ENCODE results near the gene MCCC1.
A peak's percentile ranks its signal among the peaks of the same experiment; 100 is the strongest.
"Not testable (repeated sequence)": the region's sequence is repeated elsewhere in the genome, so short reads cannot be mapped to it uniquely, and the experiment has no call there.

The MCCC1 gene

DNA sequence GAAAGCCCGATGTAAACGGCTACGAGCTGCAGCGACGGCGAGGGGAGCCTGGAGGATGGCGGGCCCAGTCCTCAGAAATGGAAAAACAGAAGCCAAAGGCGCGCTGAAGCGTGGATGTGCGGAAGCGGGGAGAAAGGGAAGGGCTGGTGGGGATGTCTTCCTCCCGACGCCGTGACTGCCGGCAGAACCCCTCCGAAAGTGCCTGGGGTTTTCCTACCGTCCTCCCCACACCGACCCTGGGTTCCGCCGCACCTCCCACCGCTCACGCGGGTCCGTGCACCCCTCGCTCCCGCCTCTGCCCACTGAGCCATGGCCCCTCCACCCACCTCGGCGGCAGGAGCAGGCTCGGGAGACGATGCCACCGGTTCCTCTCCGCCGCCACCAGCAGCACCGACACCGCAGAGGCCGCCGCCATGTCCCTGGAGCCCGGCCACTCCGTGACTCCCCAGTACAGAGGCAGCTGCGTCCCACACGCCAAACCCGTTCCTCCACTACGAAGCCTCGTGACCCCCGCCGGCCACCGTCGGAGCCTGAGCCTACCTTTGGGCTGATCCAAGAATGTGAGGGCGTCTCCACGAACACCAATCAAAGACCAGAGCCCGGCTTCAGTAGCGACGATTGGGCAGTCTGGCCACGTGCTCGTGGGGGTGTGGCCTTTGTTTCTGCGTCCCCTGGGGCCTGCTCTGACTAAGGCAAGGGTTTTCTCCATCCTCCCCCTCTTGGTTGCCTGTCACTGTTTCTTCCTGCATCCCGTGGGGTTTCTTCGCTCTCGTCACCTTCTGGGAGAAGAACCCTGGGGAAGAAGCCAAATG is at the start of gene MCCC1:
MCCC1 (minus strand) TSS at position 471 of the 812 bp plus-strand sequence; CDS start at position 415, 56 bp downstream.
- peak; percentile 98 for DNase-seq

DNA sequence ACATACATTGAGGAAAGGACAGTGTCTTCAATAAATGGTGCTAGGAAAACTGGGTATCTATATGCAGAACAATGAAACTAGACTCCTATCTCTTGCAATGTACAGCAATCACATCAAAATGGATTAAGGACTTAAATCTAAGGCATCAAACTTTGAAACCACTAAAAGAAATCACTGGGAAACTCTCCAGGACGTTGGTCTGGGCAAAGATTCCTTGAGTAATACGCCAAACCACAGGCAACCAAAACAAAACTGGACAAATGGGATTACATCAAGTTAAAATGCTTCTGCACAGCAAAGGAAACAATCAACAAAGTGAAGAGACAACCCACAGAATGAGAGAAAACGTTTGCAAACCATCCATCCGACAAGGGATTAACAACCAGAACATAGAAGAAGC is 48.8 kb upstream of the MCCC1 start:
- no peak for DNase-seq

DNA sequence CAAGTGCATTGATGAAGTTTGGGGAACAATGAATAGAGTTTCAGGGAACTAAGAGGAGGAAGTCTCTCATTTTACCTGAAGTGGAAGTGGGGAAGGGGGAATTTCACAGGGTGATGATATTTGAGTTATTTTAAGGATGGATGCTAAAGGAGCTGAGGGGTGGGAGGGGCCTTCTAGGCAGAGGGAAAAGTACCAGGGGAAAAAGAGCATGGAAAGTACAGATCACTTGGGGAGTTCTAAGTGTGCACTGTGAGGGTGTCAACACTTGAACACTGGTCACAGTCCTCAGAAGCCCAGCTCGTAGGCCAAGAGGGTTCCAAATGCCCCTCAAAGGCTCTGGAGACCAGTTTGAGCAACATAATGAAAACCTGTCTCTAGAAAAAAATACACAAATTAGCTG is 45.1 kb upstream of the MCCC1 start:
- DNase-seq, result no peak

DNA sequence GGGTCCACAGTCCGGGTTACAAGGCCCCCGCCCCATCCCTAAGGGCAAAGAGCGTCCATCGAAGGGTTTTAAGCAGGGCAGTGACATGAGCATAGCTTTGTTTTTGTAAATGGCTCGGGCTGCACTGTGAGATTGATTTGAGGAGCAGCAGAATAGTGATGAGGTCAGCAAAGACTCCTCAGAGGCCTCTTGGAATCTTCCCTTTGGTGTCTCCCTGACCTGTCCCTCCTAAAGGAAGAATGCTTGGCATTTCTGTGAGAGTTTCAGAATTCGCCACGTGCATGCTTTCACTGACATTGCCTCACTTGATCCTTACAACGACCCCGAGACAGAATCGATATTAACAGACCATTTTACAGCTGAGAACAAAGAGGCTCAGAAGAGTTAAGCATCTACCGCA is 42.9 kb upstream of the MCCC1 start:
- no peak for DNase-seq

GRCh38 chr3:183134844-183135243 is 35.5 kb upstream of the MCCC1 start:
- no peak for DNase-seq

DNA sequence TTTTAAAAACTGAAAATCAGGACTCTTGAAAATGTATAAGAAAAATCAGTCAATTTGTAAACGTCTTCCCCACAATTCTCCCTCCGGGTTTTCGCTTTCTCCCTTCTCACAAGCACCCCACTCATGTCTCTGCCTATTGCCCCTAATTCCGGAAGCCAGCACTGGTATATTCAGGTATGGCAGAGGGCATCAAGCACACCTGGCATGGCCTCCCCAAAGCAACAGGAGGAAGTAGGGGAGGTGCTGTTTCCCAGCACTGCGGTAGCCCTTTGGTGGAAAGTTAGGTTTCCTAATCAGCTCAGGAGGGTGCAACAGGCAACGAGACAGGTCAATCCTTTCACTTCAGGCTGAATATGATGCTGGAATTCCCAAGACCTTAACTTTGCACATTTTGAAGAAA is 33.1 kb upstream of the MCCC1 start:
- no peak for DNase-seq

DNA sequence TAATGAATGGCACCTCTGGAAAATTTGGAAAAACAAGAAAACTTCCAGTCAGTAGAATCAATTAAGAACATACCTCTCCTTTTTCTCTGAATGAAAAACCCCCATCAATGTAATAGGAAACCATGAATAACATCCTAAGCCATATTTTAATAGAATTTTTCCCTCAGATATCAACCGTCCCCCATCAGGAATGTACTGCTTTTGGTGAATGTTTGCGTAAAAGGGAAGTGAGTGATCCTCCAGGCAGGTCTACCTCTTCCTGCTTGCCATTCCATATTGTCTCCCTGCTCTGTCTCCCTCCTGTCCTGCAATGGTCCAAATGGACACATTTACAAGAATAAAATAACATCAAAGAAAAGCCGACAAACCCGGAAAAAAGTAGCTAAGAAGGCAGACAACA is 32.4 kb upstream of the MCCC1 start:
- no peak for DNase-seq

GRCh38 chr3:183131186-183131725 is 32.0 kb upstream of the MCCC1 start:
- DNase-seq, result no peak

DNA sequence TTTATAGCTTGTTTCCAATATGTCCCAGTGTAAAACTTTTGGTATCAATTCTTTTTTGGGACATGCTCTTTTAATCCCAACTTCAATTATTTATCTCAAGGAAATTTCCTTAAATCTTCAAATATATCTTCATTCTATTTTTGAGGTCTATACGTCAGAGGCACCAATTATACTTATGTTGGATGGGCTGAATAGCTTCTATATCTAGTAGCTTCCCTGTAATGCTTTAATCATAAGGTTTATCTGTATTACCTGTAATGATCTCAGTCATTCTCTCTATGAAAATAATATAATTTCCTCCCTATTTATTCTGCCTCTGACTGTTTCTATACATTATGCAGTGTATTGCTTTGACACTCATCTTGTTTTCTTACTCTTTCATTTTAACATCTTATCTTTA is 29.9 kb upstream of the MCCC1 start:
- DNase-seq, result no peak

- DNase-seq, result no peak
Observed at GRCh38 chr3:183128709-183129108, 29.4 kb upstream of the MCCC1 start.

DNA sequence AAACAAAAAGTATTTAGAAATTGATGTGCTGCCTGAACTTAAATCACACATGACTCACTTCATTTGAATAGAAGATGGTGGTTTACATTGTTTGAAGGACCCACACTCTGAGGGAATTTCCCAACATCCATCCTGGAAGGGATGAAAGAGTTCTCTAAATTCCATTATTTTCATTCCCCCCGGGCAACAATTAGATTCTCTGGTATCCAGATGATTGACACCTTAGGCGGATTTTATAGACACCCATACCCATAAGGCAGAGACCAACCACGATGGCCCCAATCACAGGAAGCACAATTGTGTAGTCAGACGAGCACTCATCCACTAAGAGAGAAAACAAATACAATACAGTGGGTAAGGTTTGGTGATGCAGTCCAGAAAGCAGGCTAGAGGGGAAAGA is 24.6 kb upstream of the MCCC1 start:
- no peak for DNase-seq

GRCh38 chr3:183122257-183122932 is 23.1 kb upstream of the MCCC1 start:
- no peak for DNase-seq

- no peak for DNase-seq
Observed at GRCh38 chr3:183120538-183121215, 21.4 kb upstream of the MCCC1 start.

DNA sequence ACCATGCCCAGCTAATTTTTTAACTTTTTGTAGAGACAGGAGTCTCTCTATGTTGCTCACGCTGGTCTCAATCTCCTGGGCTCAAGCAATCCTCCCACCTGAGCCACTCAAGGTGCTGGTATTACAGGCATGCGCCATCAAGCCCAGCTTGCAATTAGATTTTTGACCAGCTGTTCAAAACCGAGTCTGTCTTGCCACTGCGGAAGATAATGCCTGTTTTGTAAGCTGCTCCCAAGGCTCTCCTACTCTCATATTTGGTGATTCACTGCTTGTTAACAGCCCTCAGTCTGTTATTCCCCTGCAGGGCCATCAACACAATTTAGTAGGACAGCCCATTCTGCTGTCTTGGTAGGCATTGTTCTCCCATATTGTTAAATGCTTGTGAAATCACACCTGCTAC is 17.8 kb upstream of the MCCC1 start:
- DNase-seq, result no peak

DNA sequence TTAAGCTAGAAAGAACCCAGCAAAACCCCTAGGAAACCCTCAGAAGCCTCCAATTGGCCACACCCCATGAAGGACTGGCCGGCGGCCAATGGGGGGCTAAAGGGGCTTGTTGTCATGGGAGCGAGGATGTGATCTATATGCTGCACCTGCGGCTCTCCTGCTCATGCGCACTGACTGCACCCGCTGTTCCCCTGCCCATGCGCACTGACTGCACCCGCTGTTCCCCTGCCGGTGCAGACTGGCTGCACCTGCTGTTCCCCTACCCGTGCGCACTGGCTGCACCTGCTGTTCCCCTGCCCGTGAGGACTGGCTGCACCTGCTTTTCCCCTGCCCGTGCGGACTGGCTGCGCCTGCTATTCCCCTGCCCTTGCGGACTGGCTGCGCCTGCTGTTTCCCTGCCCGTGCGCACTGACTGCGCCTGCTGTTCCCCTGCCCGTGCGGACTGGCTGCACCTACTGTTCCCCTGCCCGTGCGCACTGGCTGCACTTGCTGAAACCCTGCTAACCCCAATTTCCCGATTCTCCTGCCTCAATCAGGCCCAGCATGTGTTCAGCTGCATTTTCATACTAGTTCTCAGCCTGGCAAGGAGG is 16.8 kb upstream of the MCCC1 start:
- DNase-seq, result peak; percentile 78

- no peak for DNase-seq
Observed at GRCh38 chr3:183114384-183115178, 15.3 kb upstream of the MCCC1 start.

DNA sequence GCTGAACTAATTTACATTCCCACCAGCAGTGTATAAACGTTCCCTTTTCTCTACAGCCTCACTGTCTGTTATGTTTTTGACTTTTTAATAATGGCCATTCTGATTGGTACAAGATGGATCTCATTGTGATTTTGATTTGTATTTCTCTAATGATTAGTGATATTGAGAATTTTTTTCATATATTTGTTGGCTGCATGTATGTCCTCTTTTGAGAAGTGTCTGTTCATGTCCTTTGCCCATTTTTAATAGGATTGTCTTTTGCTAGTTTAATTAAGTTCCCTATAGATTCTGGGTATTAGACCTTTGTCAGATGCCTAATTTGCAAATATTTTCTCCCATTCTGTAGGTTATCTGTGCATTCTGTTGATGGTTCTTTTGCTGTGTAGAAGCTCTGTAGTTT is 10.6 kb upstream of the MCCC1 start:
- DNase-seq, result not testable (repeated sequence)

- DNase-seq, result no peak
Observed at GRCh38 chr3:183108470-183108869, 9.2 kb upstream of the MCCC1 start.

DNA sequence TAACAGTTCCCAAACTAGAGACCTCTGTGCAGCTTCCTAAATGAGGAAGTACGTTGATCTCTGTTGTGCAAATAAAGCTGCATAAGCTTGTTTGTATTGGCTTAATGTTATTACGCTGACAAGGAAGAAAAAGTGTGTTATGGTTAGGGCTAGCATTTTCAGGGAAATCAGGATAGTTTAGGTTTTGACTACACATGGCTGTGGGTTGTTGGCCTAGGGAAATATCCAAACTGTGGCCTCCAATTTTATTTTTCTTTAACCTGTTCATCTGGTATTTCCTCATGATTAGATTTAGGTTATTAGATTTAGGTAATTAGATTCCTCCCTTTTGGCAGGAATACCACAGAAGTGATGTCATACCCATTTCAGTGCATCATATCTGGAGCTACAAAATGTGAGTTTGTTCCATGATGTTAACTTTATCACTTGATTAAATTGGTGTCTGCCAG is 8.7 kb upstream of the MCCC1 start:
- DNase-seq, result no peak

- not testable (repeated sequence) for DNase-seq
Observed at GRCh38 chr3:183107372-183107771, 8.1 kb upstream of the MCCC1 start.

GRCh38 chr3:183106635-183107034 is 7.3 kb upstream of the MCCC1 start:
- DNase-seq, result no peak

GRCh38 chr3:183103950-183104349 is 4.7 kb upstream of the MCCC1 start:
- not testable (repeated sequence) for DNase-seq

Data from femur (tissue), 1 donor.